HCT116 (cell line): ENCODE data around the gene PPFIA1. TPM values are rescaled to one million over a fixed set of nuclear protein-coding genes. Genes with fewer than 3 reads are reported as not detected.

ENCODE experiments used
- ATAC-seq: fragments of 200-7000 bp; cut with Tn5 transposase; 2 replicates; pipeline ENCODE4 v1.9.1; 2020; ENCODE audit warnings: mild to moderate bottlenecking, moderate library complexity
- BruUV-seq: library from RNA; stranded (reverse); fragments of 400-500 nt; replicated peaks from 2 replicates; lab custom pipeline; 2021; lab: Mats Ljungman, UMichigan
- CTCF ChIA-PET: fragments of 300-600 bp; sonication (Branson Sonifier 250); formaldehyde crosslinking; loops from one replicate; lab custom pipeline; 2021; ENCODE audit warnings: antibody characterized with exemption; lab: Charles Lee
- POLR2A ChIA-PET: fragments of 300-600, 350-600 bp; sonication (Branson Sonifier 250); formaldehyde crosslinking; loops from one replicate; lab custom pipeline; 2021; ENCODE audit warnings: antibody characterized with exemption; lab: Charles Lee
- RAD21 ChIA-PET, 2 experiments: fragments of 300-600 bp; sonication (Branson Sonifier 250); formaldehyde crosslinking; loops; one replicate each; lab custom pipeline; 2023; ENCODE audit warnings: low total read pairs in 2 of 2; ENCODE audit not compliant: uncharacterized antibody in 2 of 2, unreplicated experiment in 2 of 2, low non-redundant PET in 1 of 2; lab: Charles Lee
- DNase-seq: peaks from one replicate; pipeline ENCODE4 v3.0.0-alpha.2; 2010; ENCODE audit warnings: low read depth, low spot score
- H2AFZ ChIP-seq: fragments of 200-600 bp; shearing (Covaris generic), sonication (generic); 2 replicates; pipeline ENCODE4 v1.6.1; 2017; ENCODE audit warnings: low read depth, mixed run types, mixed read lengths, antibody characterized with exemption, low read length; ENCODE audit not compliant: poor library complexity, severe bottlenecking
- H3K27ac ChIP-seq: 2 replicates; pipeline ENCODE4 v1.5.1; 2012; ENCODE audit warnings: low read depth, low read length
- H3K27me3 ChIP-seq: fragments of 200-600 bp; sonication (generic); 2 replicates; pipeline ENCODE4 v1.6.1; 2016; ENCODE audit warnings: mixed run types, low read length, mixed read lengths; ENCODE audit not compliant: insufficient read depth
- H3K36me3 ChIP-seq, 2 experiments: fragments of 200-500 bp in 1 of 2; fragments of 200-600 bp in 1 of 2; sonication (Bioruptor generic) in 1 of 2; sonication (generic) in 1 of 2; 2 replicates each; pipeline versions ENCODE4 v1.5.1 to v1.6.1; 2014 to 2016; ENCODE audit warnings: low read length in 2 of 2, inconsistent platforms in 1 of 2, mixed read lengths in 1 of 2, mixed run types in 1 of 2; ENCODE audit not compliant: insufficient read depth in 2 of 2, control insufficient read depth in 1 of 2
- H3K4me1 ChIP-seq, 2 experiments: fragments of 200-600 bp in 1 of 2; sonication (generic) in 1 of 2; 2 replicates each; pipeline versions ENCODE4 v1.5.1 to v1.6.1; 2012 to 2017; ENCODE audit warnings: low read length in 2 of 2, inconsistent platforms in 1 of 2, mild to moderate bottlenecking in 1 of 2, mixed read lengths in 1 of 2, mixed run types in 1 of 2, moderate library complexity in 1 of 2; ENCODE audit not compliant: insufficient read depth in 2 of 2, control insufficient read depth in 1 of 2
- H3K4me2 ChIP-seq: fragments of 200-600 bp; sonication (generic); 2 replicates; pipeline ENCODE4 v1.6.1; 2017; ENCODE audit warnings: mixed run types, low read length, mixed read lengths
- H3K4me3 ChIP-seq, 2 experiments: fragments of 200-600 bp in 1 of 2; sonication (generic) in 1 of 2; replicated peaks in 1 of 2; 2 replicates each; pipeline ENCODE4 v1.5.1; 2011 to 2016; ENCODE audit warnings: low read length in 2 of 2, control low read depth in 1 of 2, low read depth in 1 of 2, mild to moderate bottlenecking in 1 of 2, mixed read lengths in 1 of 2, mixed run types in 1 of 2
- H3K79me2 ChIP-seq: fragments of 200-600 bp; sonication (generic); 2 replicates; pipeline ENCODE4 v1.6.1; 2017; ENCODE audit warnings: mild to moderate bottlenecking, mixed run types, low read length, moderate library complexity, mixed read lengths; ENCODE audit not compliant: insufficient read depth
- H3K9ac ChIP-seq: fragments of 200-600 bp; sonication (generic); 2 replicates; pipeline ENCODE4 v1.6.1; 2016; ENCODE audit warnings: low read length, mixed read lengths
- H3K9me2 ChIP-seq: fragments of 200-600 bp; sonication (generic), shearing (Covaris generic); 2 replicates; pipeline ENCODE4 v1.6.1; 2017; ENCODE audit warnings: mixed run types, mild to moderate bottlenecking, moderate library complexity; ENCODE audit not compliant: insufficient read depth
- H3K9me3 ChIP-seq, 2 experiments: fragments of 200-500 bp in 1 of 2; fragments of 200-600 bp in 1 of 2; sonication (Bioruptor generic) in 1 of 2; sonication (generic) in 1 of 2; 2 replicates each; pipeline ENCODE4 v1.6.1; 2014 to 2017; ENCODE audit warnings: low read length in 2 of 2, mixed read lengths in 2 of 2, inconsistent platforms in 1 of 2, low read depth in 1 of 2, mild to moderate bottlenecking in 1 of 2, mixed run types in 1 of 2, moderate library complexity in 1 of 2; ENCODE audit not compliant: control insufficient read depth in 1 of 2, insufficient read depth in 1 of 2
- H4K20me1 ChIP-seq: fragments of 200-600 bp; sonication (generic), shearing (Covaris generic); 2 replicates; pipeline ENCODE4 v1.6.1; 2017; ENCODE audit warnings: mixed run types, mild to moderate bottlenecking, moderate library complexity; ENCODE audit not compliant: insufficient read depth
- CEBPB ChIP-seq: IDR thresholded peaks from 2 replicates; pipeline ENCODE4 v1.6.1; 2012; ENCODE audit warnings: low read depth
- CTCF ChIP-seq, 3 experiments: fragments of 200-600 bp in 1 of 3; sonication (generic) in 1 of 3; IDR thresholded peaks in 2 of 3; conservative IDR thresholded peaks in 1 of 3; 2 replicates each; pipeline ENCODE4 v1.5.1; 2012 to 2017; ENCODE audit warnings: low read depth in 2 of 3, low read length in 2 of 3, antibody characterized with exemption in 1 of 3, borderline replicate concordance in 1 of 3, control low read depth in 1 of 3, mild to moderate bottlenecking in 1 of 3, mixed read lengths in 1 of 3, mixed run types in 1 of 3, moderate library complexity in 1 of 3; ENCODE audit not compliant: insufficient read depth in 1 of 3
- ELF1 ChIP-seq: IDR thresholded peaks from 2 replicates; pipeline ENCODE4 v1.6.1; 2012; ENCODE audit warnings: low read depth, borderline replicate concordance
- EZH2 ChIP-seq: fragments of 200-600 bp; sonication (generic); IDR thresholded peaks from 2 replicates; pipeline ENCODE4 v1.6.1; 2017; ENCODE audit warnings: antibody characterized with exemption, mixed run types
- EZH2phosphoT487 ChIP-seq: fragments of 200-600 bp; IDR thresholded peaks from 2 replicates; pipeline ENCODE4 v1.6.1; 2018; ENCODE audit warnings: antibody characterized with exemption, borderline replicate concordance
- MAX ChIP-seq: IDR thresholded peaks from 2 replicates; pipeline ENCODE4 v1.6.1; 2012
- POLR2A ChIP-seq: IDR thresholded peaks from 2 replicates; pipeline ENCODE4 v1.7.0; 2011; ENCODE audit warnings: borderline replicate concordance; ENCODE audit not compliant: insufficient read depth, insufficient read length; ENCODE audit errors: extremely low read depth
- REST ChIP-seq: IDR thresholded peaks from 2 replicates; pipeline ENCODE4 v1.6.1; 2012; ENCODE audit warnings: low read depth
- SRF ChIP-seq: IDR thresholded peaks from 2 replicates; pipeline ENCODE4 v1.6.1; 2012; ENCODE audit warnings: low read depth
- ZBTB33 ChIP-seq: IDR thresholded peaks from 2 replicates; pipeline ENCODE4 v1.6.1; 2011; ENCODE audit warnings: mild to moderate bottlenecking, low read length, moderate library complexity; ENCODE audit not compliant: insufficient replicate concordance; ENCODE audit errors: extremely low read depth
- ZFX ChIP-seq: fragments of 450-650 bp; IDR thresholded peaks from 2 replicates; pipeline ENCODE4 v1.6.1; 2017
- intact Hi-C: fragments of 100-400 bp; cut with micrococcal nuclease; formaldehyde crosslinking; loops from 2 replicates; pipeline ENCODE4 v1.10.0; 2022
- total RNA-seq: library from RNA; stranded (reverse); gene quantifications from one replicate; pipeline ENCODE4 v1.2.1, GENCODE V29; 2021; ENCODE audit not compliant: unreplicated experiment

The PPFIA1 gene
- total RNA-seq, 1 experiment from 2014 or later = 48.6 TPM

- Histone ChIP-seq H4K20me1 (peaks cover 4% of the 10 kb centered on the region; the same call in 1 of the 2 replicates), H3K9ac (no peak overlapping the region), H3K4me2 (no peak overlapping the region), H3K4me3 (no peak overlapping the region), H3K79me2 (peaks cover 74% of the 10 kb centered on the region), H3K9me3 (no peaks in the 10 kb centered on the region), H2AFZ (no peak overlapping the region), H3K9me2 (no peaks in the 10 kb centered on the region), H3K27me3 (no peaks in the 10 kb centered on the region), H3K36me3 (peaks cover 4 to 9% of the 10 kb centered on the region in 2 experiments; a peak in 2 of 4 replicates), H3K4me1 (no peaks in the 10 kb centered on the region), H3K27ac (no peak overlapping the region)
- ChIA-PET RAD21 (no interaction called here), POLR2A (interaction anchor here (0.6 kb wide), 1 partner anchor 70 kb away, joined by 4 read pairs; no protein-coding TSS in a partner anchor), CTCF (no interaction called here)
- intact Hi-C loops = no loop called here
- TF ChIP-seq ZFX (no peak), EZH2phosphoT487 (no peak), CEBPB (no peak)
- ATAC-seq (no peak), DNase-seq (no peak)
- BruUV-seq = no TSS peak
These were observed 31.4 kb downstream of the PPFIA1 start for GRCh38 chr11:70301721-70302418.

GRCh38 chr11:70302419-70302752, 31.9 kb downstream of the PPFIA1 start:
- ChIA-PET CTCF (no interaction called here), RAD21 (no interaction called here), POLR2A (interaction anchor here (0.6 kb wide), 1 partner anchor 70 kb away, joined by 4 read pairs; no protein-coding TSS in a partner anchor)
- BruUV-seq = no TSS peak
- Histone ChIP-seq H3K9me2 (no peaks in the 10 kb centered on the region), H3K9me3 (no peaks in the 10 kb centered on the region), H3K36me3 (peaks cover 4 to 9% of the 10 kb centered on the region in 2 experiments; a peak in 2 of 4 replicates), H3K4me1 (no peaks in the 10 kb centered on the region), H3K79me2 (peaks cover 80% of the 10 kb centered on the region), H4K20me1 (peaks cover 4% of the 10 kb centered on the region; the same call in 1 of the 2 replicates), H3K27me3 (no peaks in the 10 kb centered on the region), H3K4me2 (no peak overlapping the region), H3K4me3 (no peak overlapping the region), H3K27ac (no peak overlapping the region), H2AFZ (no peak overlapping the region), H3K9ac (no peak overlapping the region)
- no peak for ATAC-seq
- intact Hi-C loops = no loop called here
- DNase-seq = no peak
- TF ChIP-seq ELF1 (no peak), CTCF (IDR thresholded peaks at IDR 0.05 in 2 of 3, conservative IDR thresholded peaks at IDR 0.05 in 1 of 3; ENCODE audit: borderline replicate concordance in 1 of 3, insufficient read depth in 1 of 3, low read depth in 2 of 3, low read length in 2 of 3) (no peak), ZBTB33 (no peak), EZH2 (no peak), MAX (no peak), EZH2phosphoT487 (no peak), SRF (no peak), POLR2A (no peak), REST (no peak)
